Prostate gland (tissue), 2 donors: Measurements from ENCODE around the gene EIF4G1. TPM values are rescaled to one million over a fixed set of nuclear protein-coding genes. Genes with fewer than 3 reads are reported as not detected.

Experiments used
- DNase-seq: peaks from one replicate; pipeline ENCODE4 v3.0.0-alpha.2; 2019; ENCODE audit warnings: low spot score
- H3K27ac ChIP-seq, 2 donors: fragments of 200-600 bp; sonication (generic); 2 replicates each; pipeline ENCODE4 v1.5.1; 2017 to 2019
- H3K27me3 ChIP-seq: fragments of 200-600 bp; sonication (generic); replicated peaks from 2 replicates; pipeline ENCODE4 v1.5.1; 2019; ENCODE audit not compliant: insufficient read depth
- H3K36me3 ChIP-seq, 2 donors: fragments of 200-600 bp; sonication (generic); 1 replicate in 1 of 2; 2 replicates in 1 of 2; pipeline versions ENCODE4 v1.5.1 to v1.8.1; 2017 to 2019
- H3K4me1 ChIP-seq: fragments of 200-600 bp; sonication (generic); replicated peaks from 2 replicates; pipeline ENCODE4 v1.5.1; 2019
- H3K4me3 ChIP-seq, 2 donors: fragments of 200-600 bp; sonication (generic); 2 replicates each; pipeline ENCODE4 v1.5.1; 2017 to 2019
- H3K9me3 ChIP-seq: fragments of 200-600 bp; sonication (generic); 2 replicates; pipeline ENCODE4 v1.5.1; 2017
- CTCF ChIP-seq, 4 experiments: fragments of 200-600 bp in 2 of 4; fragments of 450-650 bp in 2 of 4; sonication (generic) in 2 of 4; IDR thresholded peaks; 1 replicate in 3 of 4; 2 replicates in 1 of 4; pipeline ENCODE4 v1.5.1; 2016 to 2019; ENCODE audit warnings: antibody characterized with exemption in 4 of 4, mild to moderate bottlenecking in 2 of 4, moderate library complexity in 2 of 4
- POLR2A ChIP-seq: fragments of 450-650 bp; IDR thresholded peaks from one replicate; pipeline ENCODE4 v1.6.1; 2016; ENCODE audit warnings: antibody characterized with exemption, mild to moderate bottlenecking
- POLR2AphosphoS5 ChIP-seq: sonication (generic); formaldehyde crosslinking; IDR thresholded peaks from one replicate; pipeline ENCODE4 v1.6.1; 2017; ENCODE audit warnings: antibody characterized with exemption
- WGBS: methylation state at CpG from one replicate; pipeline ENCODE4 v1.1.5; 2018; 5-methylcytosine and 5-hydroxymethylcytosine counted together
- intact Hi-C: fragments of 100-400 bp; cut with DNase I; formaldehyde crosslinking; loops from one replicate; pipeline ENCODE4 v1.14.2; 2022
- total RNA-seq, 2 donors: library from RNA; depleted of rRNA; stranded (reverse); fragments of >200 nt; gene quantifications; one replicate each; pipeline ENCODE4 v1.1.0, GENCODE V29; 2016

Gene EIF4G1
- total RNA-seq, 2 donors from 2014 or later = 331 to 370 TPM

- H3K4me1 ChIP-seq = no peaks in the 10 kb centered on the region
- no peaks in the 10 kb centered on the region for H3K27me3 ChIP-seq
- WGBS = 81% methylated on average over 10 of the region's 10 CpGs
- no peaks in the 10 kb centered on the region for H3K36me3 ChIP-seq
- no peak for DNase-seq
- TF ChIP-seq CTCF (IDR thresholded peaks at IDR 0.05) (no peak), POLR2A (no peak), POLR2AphosphoS5 (no peak)
- no peaks in the 10 kb centered on the region for H3K9me3 ChIP-seq
- intact Hi-C loops = no loop called here
- H3K4me3 ChIP-seq = no peak overlapping the region
- no peak overlapping the region for H3K27ac ChIP-seq
These were observed 35.4 kb downstream of the EIF4G1 start for GRCh38 chr3:184349563-184350470.

DNA sequence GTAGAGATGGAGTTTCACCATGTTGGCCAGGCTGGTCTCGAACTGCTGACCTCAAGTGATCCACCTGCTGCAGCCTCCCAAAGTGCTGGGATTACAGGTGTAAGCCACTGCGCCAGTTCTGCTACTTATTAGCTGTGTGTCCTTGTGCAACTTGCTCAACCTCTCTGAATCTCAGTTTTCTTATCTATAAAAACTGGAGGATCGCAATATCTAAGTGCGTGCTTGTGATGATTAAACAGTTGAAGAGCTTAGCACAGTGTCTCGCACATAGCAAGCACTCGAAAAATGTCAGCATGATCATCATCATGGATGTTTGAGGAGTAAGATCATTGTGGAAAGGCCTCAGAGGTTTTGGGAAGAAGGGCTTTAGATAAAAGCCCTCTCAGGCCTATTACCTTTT, 36.2 kb downstream of the EIF4G1 start:
- WGBS = 97% methylated on average over 6 of the region's 6 CpGs
- no peak for DNase-seq
- H3K9me3 ChIP-seq = no peaks in the 10 kb centered on the region
- H3K27me3 ChIP-seq = no peaks in the 10 kb centered on the region
- H3K4me3 ChIP-seq = no peak overlapping the region
- intact Hi-C loops = no loop called here
- H3K27ac ChIP-seq = no peak overlapping the region
- no peaks in the 10 kb centered on the region for H3K36me3 ChIP-seq
- no peaks in the 10 kb centered on the region for H3K4me1 ChIP-seq
- no peak for TF ChIP-seq POLR2AphosphoS5
- no peak for TF ChIP-seq POLR2A
- no peak for TF ChIP-seq CTCF (IDR thresholded peaks at IDR 0.05)

- TF ChIP-seq POLR2AphosphoS5 (no peak), POLR2A (no peak), CTCF (IDR thresholded peaks at IDR 0.05) (no peak)
- WGBS = 52% methylated on average over 9 of the region's 9 CpGs
- Histone ChIP-seq H3K4me3 (no peak overlapping the region), H3K4me1 (no peaks in the 10 kb centered on the region), H3K36me3 (no peaks in the 10 kb centered on the region), H3K27me3 (no peaks in the 10 kb centered on the region), H3K27ac (no peak overlapping the region), H3K9me3 (no peaks in the 10 kb centered on the region)
- DNase-seq = no peak
- intact Hi-C loops = no loop called here
These were observed 37.2 kb downstream of the EIF4G1 start for GRCh38 chr3:184351511-184352148.

DNA sequence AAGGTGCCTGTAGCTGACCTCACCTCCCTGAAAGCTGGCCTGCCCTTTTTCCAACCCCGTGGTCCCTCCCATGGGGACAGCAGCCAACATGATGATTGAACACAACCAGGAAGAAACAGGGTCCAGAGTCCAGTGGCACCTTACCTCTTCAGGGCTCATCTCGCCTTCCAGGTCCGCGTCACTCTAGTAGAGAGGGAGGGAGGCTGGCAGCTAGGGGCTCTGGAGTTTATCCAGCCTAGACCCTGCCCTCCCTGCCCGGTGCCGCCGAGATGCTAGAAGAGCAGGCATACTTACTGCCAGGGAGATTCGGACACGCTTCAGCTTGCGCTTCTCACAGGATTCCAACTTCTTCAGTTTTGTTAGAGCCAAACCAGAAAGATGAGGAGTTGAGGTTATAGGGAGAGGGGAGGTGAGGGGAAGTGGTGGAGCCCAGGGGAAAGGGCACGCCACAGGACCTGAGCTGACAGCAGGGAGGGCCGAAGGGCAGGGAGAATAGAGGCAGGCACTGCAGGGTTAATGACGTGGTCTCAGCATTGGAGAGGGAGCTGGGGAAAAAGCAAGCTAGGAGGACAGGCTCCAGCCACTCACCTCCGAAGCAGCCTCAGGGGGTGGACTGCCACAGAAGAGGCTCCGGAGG, 37.9 kb downstream of the EIF4G1 start:
- H3K27me3 ChIP-seq = no peaks in the 10 kb centered on the region

More for the DNA sequence above, 37.9 kb downstream of the EIF4G1 start:
- Histone ChIP-seq H3K27ac (no peak overlapping the region), H3K4me1 (no peaks in the 10 kb centered on the region), H3K9me3 (no peaks in the 10 kb centered on the region), H3K4me3 (no peak overlapping the region), H3K36me3 (peaks cover 0 to 5% of the 10 kb centered on the region in 2 donors)
- no peak for DNase-seq
- TF ChIP-seq POLR2A (no peak), POLR2AphosphoS5 (no peak), CTCF (IDR thresholded peaks at IDR 0.05) (no peak)
- intact Hi-C loops = no loop called here
- WGBS = 48% methylated on average over 15 of the region's 15 CpGs
